ENCODE results near the gene CRIP2. TPM values are rescaled to one million over a fixed set of nuclear protein-coding genes. Genes with fewer than 3 reads are reported as not detected.

Gene CRIP2
- total RNA-seq, 5 donors from 2014 or later (not counting 1 experiment from before 2014, with no cell fraction given), result 6.4 to 38.7 (median 19.7) TPM

DNA sequence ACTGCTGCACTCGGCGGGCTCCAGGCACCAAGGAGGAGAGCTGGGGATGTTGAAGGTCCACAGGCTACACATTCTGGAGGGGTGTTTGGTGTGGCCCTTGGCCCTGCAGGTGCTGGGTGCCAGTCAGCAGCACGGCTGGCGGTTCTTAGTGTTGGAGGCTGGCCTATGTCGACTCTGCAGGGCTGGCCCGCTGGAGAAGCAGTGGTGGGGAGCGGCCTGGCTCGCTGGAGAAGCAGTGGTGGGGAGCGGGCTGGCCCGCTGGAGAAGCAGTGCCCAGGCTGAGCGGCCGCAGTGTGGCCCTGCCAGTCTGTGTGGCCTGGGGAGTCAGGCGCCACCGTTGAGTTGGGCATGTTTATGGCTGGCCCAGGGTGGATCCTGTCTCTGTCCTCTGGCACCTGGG is 27.6 kb upstream of the CRIP2 start:
- CTCF ChIA-PET, result interaction anchor here in 1 of 2 donors (0.6 to 0.7 kb wide), 2 partner anchors 43 to 45 kb away, joined by 3 to 9 read pairs; no protein-coding TSS in a partner anchor
- Histone ChIP-seq H3K4me3 (ENCODE audit: control insufficient read depth in 1 of 2, extremely low read depth in 1 of 2, low read length in 1 of 2) (no peak overlapping the region), H3K36me3 (ENCODE audit: control insufficient read depth in 2 of 2, extremely low read depth in 1 of 2, insufficient read depth in 1 of 2, low read length in 1 of 2) (peaks cover 17 to 21% of the 10 kb centered on the region in 2 donors), H3K4me1 (ENCODE audit: control insufficient read depth in 1 of 2, extremely low read depth in 1 of 2, insufficient read depth in 2 of 2, low read length in 2 of 2) (peaks cover 0 to 13% of the 10 kb centered on the region in 2 experiments), H3K27me3 (replicated peaks in 1 of 2; ENCODE audit: control insufficient read depth in 2 of 2, extremely low read depth in 1 of 2, insufficient read depth in 2 of 2, low read length in 1 of 2) (no peaks in the 10 kb centered on the region), H3K27ac (ENCODE audit: low read length) (no peak overlapping the region), H3K9me3 (no peaks in the 10 kb centered on the region)
- Mint-ChIP-seq H3K4me1 (no peaks in the 10 kb centered on the region), H3K27ac (no peak overlapping the region), H3K9me3 (no peaks in the 10 kb centered on the region), H3K27me3 (no peaks in the 10 kb centered on the region), H3K4me3 (no peak overlapping the region), H3K36me3 (no peaks in the 10 kb centered on the region)
- ATAC-seq (replicated peaks in 1 of 4) (no peak), DNase-seq (no peak)
- 87% methylated on average over 14 of the region's 14 CpGs for WGBS (ENCODE audit: insufficient coverage)
- POLR2A ChIA-PET, result no interaction called here

DNA sequence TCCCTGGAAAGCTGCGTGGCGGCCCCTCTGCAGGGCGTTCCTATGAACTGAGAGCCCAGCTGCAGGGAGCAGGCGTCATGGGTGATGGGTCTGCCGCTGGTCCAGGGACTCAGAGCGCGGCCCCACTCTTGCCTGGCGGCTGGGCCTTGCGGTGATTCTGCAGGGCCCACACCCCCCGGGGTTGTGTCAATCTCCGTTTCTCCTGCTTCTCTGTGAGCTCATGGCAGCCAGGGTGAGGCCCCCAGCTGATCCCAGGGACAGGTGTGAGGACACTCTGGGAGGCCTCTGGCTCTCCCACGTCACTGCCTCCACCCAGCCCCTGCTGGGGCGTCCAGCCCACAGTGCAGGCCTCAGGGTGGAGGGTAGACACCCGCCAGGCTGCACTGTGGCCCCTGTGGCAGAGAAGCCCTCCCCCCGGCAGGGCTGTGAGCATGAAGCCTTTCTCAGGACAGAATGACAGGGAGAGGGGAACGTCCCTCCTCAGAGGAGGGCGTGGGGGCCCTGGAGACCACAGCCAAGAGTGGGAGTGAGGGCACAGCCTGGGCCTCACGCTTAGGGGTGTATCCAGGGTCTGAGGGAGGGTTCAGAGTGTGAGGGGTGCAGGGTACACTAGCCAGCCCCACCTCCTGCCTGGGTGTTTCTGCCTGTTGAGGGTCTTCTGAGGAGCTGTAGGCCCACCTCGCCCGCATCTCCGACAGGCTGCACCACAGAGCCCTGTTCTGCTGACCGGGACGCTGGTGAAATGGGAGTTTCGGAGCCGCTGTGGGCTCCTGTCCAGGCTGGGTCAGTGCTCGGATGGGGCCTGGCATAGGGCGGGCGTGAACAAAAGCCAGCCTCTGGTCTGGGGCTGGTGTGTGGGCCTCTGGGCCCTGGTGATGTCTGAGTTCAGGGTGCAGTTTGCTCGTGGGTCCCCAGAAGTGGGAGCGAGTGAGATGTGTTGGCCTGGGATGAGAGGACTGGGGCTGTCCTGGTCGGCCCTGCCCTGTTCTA is 26.7 kb upstream of the CRIP2 start:
- 96% methylated on average over 27 of the region's 31 CpGs for WGBS (ENCODE audit: insufficient coverage)
- Histone ChIP-seq H3K36me3 (ENCODE audit: control insufficient read depth in 2 of 2, extremely low read depth in 1 of 2, insufficient read depth in 1 of 2, low read length in 1 of 2) (peaks cover 16 to 18% of the 10 kb centered on the region in 2 donors), H3K4me3 (ENCODE audit: control insufficient read depth in 1 of 2, extremely low read depth in 1 of 2, low read length in 1 of 2) (no peak overlapping the region), H3K9me3 (no peaks in the 10 kb centered on the region), H3K27me3 (replicated peaks in 1 of 2; ENCODE audit: control insufficient read depth in 2 of 2, extremely low read depth in 1 of 2, insufficient read depth in 2 of 2, low read length in 1 of 2) (no peaks in the 10 kb centered on the region), H3K4me1 (ENCODE audit: control insufficient read depth in 1 of 2, extremely low read depth in 1 of 2, insufficient read depth in 2 of 2, low read length in 2 of 2) (peaks cover 0 to 13% of the 10 kb centered on the region in 2 experiments), H3K27ac (ENCODE audit: low read length) (no peak overlapping the region)
- DNase-seq (no peak), ATAC-seq (replicated peaks in 1 of 4) (no peak)
- ChIA-PET POLR2A (no interaction called here), CTCF (no interaction called here)
- Mint-ChIP-seq H3K9me3 (no peaks in the 10 kb centered on the region), H3K4me3 (no peak overlapping the region), H3K36me3 (peaks cover 4% of the 10 kb centered on the region), H3K27me3 (no peaks in the 10 kb centered on the region), H3K27ac (no peak overlapping the region), H3K4me1 (no peaks in the 10 kb centered on the region)

GRCh38 chr14:105448706-105449111 is 25.9 kb upstream of the CRIP2 start:
- peaks cover 4% of the 10 kb centered on the region for H3K36me3 Mint-ChIP-seq
- H3K4me3 Mint-ChIP-seq, result no peak overlapping the region
- no peak overlapping the region for H3K4me3 ChIP-seq (ENCODE audit: control insufficient read depth in 1 of 2, extremely low read depth in 1 of 2, low read length in 1 of 2)
- H3K27ac Mint-ChIP-seq, result no peak overlapping the region
- ChIA-PET CTCF (no interaction called here), POLR2A (no interaction called here)
- H3K27ac ChIP-seq (ENCODE audit: low read length), result no peak overlapping the region
- peaks cover 13 to 20% of the 10 kb centered on the region in 2 donors for H3K36me3 ChIP-seq (ENCODE audit: control insufficient read depth in 2 of 2, extremely low read depth in 1 of 2, insufficient read depth in 1 of 2, low read length in 1 of 2)
- no peaks in the 10 kb centered on the region for H3K4me1 Mint-ChIP-seq
- H3K27me3 Mint-ChIP-seq, result no peaks in the 10 kb centered on the region
- no peaks in the 10 kb centered on the region for H3K9me3 Mint-ChIP-seq
- peaks cover 0 to 13% of the 10 kb centered on the region in 2 experiments for H3K4me1 ChIP-seq (ENCODE audit: control insufficient read depth in 1 of 2, extremely low read depth in 1 of 2, insufficient read depth in 2 of 2, low read length in 2 of 2)
- no peaks in the 10 kb centered on the region for H3K9me3 ChIP-seq
- no peaks in the 10 kb centered on the region for H3K27me3 ChIP-seq (replicated peaks in 1 of 2; ENCODE audit: control insufficient read depth in 2 of 2, extremely low read depth in 1 of 2, insufficient read depth in 2 of 2, low read length in 1 of 2)
- whole genome bisulfite sequencing (ENCODE audit: insufficient coverage), result 75% methylated on average over 11 of the region's 16 CpGs
- peak; percentile 86 to 99 (median 92) for ATAC-seq (replicated peaks in 1 of 4)
- DNase-seq, result peak; percentile 23 to 80 (median 61)

DNA sequence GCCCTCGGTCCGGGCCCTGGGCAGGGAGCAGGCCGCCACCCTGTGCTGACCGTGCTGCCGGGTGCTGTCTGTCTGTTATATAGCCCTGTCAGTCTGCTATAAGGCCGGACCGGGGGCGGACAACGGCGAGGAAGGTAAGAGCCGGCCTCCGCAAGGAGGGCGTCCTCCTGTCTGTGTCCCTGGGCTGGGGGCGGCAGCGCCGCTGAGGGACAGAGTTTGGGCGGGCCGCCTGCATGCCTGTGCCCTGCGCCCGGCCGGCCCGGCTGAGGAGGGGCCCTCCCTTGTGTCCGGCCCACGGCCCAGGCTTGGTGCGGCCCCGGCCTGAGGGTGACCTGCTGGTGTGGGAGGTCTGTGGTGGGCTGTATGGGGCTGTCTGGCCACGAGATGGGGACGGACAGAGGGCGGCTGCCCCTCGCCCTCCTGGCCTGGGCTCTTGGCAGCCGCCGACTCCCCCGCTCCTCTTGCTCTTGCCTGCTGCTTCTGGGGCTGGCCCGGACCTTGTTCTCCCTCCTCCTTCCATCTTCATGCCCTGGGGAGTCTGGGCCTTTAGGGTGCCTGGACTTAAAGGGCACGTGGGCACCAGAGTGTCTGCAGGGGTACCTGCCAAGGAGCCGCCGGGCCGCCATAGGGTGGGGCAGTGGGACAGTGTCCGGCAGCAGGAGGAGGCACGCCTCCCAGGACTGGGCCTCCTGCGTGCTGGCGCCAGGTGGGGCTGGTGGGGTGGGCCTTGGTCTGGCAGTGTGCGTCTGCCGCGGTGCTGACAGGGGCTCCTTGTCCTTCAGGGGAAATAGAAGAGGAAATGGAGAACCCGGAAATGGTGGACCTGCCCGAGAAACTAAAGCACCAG is 25.1 kb upstream of the CRIP2 start:
- no peaks in the 10 kb centered on the region for H3K27me3 Mint-ChIP-seq
- CTCF ChIA-PET, result no interaction called here
- H3K27me3 ChIP-seq (replicated peaks in 1 of 2; ENCODE audit: control insufficient read depth in 2 of 2, extremely low read depth in 1 of 2, insufficient read depth in 2 of 2, low read length in 1 of 2), result no peaks in the 10 kb centered on the region
- DNase-seq (no peak), ATAC-seq (replicated peaks in 1 of 4) (no peak)
- H3K4me3 ChIP-seq (ENCODE audit: control insufficient read depth in 1 of 2, extremely low read depth in 1 of 2, low read length in 1 of 2), result no peak overlapping the region
- H3K36me3 Mint-ChIP-seq, result peaks cover 4% of the 10 kb centered on the region
- POLR2A ChIA-PET, result no interaction called here
- H3K4me1 Mint-ChIP-seq, result no peaks in the 10 kb centered on the region
- peaks cover 0 to 13% of the 10 kb centered on the region in 2 experiments for H3K4me1 ChIP-seq (ENCODE audit: control insufficient read depth in 1 of 2, extremely low read depth in 1 of 2, insufficient read depth in 2 of 2, low read length in 2 of 2)
- 95% methylated on average over 38 of the region's 47 CpGs for WGBS (ENCODE audit: insufficient coverage)
- no peak overlapping the region for H3K4me3 Mint-ChIP-seq
- no peak overlapping the region for H3K27ac Mint-ChIP-seq
- H3K36me3 ChIP-seq (ENCODE audit: control insufficient read depth in 2 of 2, extremely low read depth in 1 of 2, insufficient read depth in 1 of 2, low read length in 1 of 2), result peaks cover 19 to 23% of the 10 kb centered on the region in 2 donors
- no peak overlapping the region for H3K27ac ChIP-seq (ENCODE audit: low read length)
- H3K9me3 ChIP-seq, result no peaks in the 10 kb centered on the region
- H3K9me3 Mint-ChIP-seq, result no peaks in the 10 kb centered on the region

DNA sequence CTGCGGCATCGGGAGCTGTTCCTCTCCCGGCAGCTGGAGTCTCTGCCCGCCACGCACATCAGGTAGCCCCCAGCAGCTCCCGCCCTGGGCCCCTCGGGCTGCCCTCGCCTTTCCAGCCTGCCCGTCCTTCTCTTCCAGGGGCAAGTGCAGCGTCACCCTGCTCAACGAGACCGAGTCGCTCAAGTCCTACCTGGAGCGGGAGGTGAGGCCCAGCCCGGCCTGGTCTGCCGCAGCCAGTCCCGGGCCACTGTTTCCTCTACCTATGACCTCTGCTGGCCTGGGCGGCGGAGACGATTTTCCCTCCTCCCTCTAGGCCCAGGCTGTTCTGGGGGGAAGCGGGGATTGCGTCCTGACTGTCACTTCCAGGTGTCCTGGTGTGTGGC is 24.5 kb upstream of the CRIP2 start:
- ChIA-PET POLR2A (no interaction called here), CTCF (no interaction called here)
- peaks cover 0 to 13% of the 10 kb centered on the region in 2 experiments for H3K4me1 ChIP-seq (ENCODE audit: control insufficient read depth in 1 of 2, extremely low read depth in 1 of 2, insufficient read depth in 2 of 2, low read length in 2 of 2)
- Mint-ChIP-seq H3K9me3 (no peaks in the 10 kb centered on the region), H3K27me3 (no peaks in the 10 kb centered on the region), H3K4me3 (no peak overlapping the region), H3K4me1 (no peaks in the 10 kb centered on the region), H3K36me3 (peaks cover 4% of the 10 kb centered on the region), H3K27ac (no peak overlapping the region)
- no peak for DNase-seq
- no peak overlapping the region for H3K27ac ChIP-seq (ENCODE audit: low read length)
- 98% methylated on average over 16 of the region's 22 CpGs for WGBS (ENCODE audit: insufficient coverage)
- no peak for ATAC-seq (replicated peaks in 1 of 4)
- H3K36me3 ChIP-seq (ENCODE audit: control insufficient read depth in 2 of 2, extremely low read depth in 1 of 2, insufficient read depth in 1 of 2, low read length in 1 of 2), result peaks cover 19 to 24% of the 10 kb centered on the region in 2 donors
- no peaks in the 10 kb centered on the region for H3K9me3 ChIP-seq
- no peaks in the 10 kb centered on the region for H3K27me3 ChIP-seq (replicated peaks in 1 of 2; ENCODE audit: control insufficient read depth in 2 of 2, extremely low read depth in 1 of 2, insufficient read depth in 2 of 2, low read length in 1 of 2)
- H3K4me3 ChIP-seq (ENCODE audit: control insufficient read depth in 1 of 2, extremely low read depth in 1 of 2, low read length in 1 of 2), result no peak overlapping the region

- 99% methylated on average over 23 of the region's 29 CpGs for WGBS (ENCODE audit: insufficient coverage)
- Histone ChIP-seq H3K27me3 (replicated peaks in 1 of 2; ENCODE audit: control insufficient read depth in 2 of 2, extremely low read depth in 1 of 2, insufficient read depth in 2 of 2, low read length in 1 of 2) (no peaks in the 10 kb centered on the region), H3K27ac (ENCODE audit: low read length) (no peak overlapping the region), H3K4me3 (ENCODE audit: control insufficient read depth in 1 of 2, extremely low read depth in 1 of 2, low read length in 1 of 2) (no peak overlapping the region), H3K36me3 (ENCODE audit: control insufficient read depth in 2 of 2, extremely low read depth in 1 of 2, insufficient read depth in 1 of 2, low read length in 1 of 2) (peaks cover 26 to 30% of the 10 kb centered on the region in 2 donors), H3K4me1 (ENCODE audit: control insufficient read depth in 1 of 2, extremely low read depth in 1 of 2, insufficient read depth in 2 of 2, low read length in 2 of 2) (peaks cover 0 to 13% of the 10 kb centered on the region in 2 experiments), H3K9me3 (no peaks in the 10 kb centered on the region)
- no peaks in the 10 kb centered on the region for H3K9me3 Mint-ChIP-seq
- H3K4me3 Mint-ChIP-seq, result no peak overlapping the region
- H3K36me3 Mint-ChIP-seq, result peaks cover 10% of the 10 kb centered on the region
- POLR2A ChIA-PET, result no interaction called here
- DNase-seq, result no peak
- H3K27me3 Mint-ChIP-seq, result no peaks in the 10 kb centered on the region
- no peak for ATAC-seq (replicated peaks in 1 of 4)
- H3K27ac Mint-ChIP-seq, result no peak overlapping the region
- CTCF ChIA-PET, result no interaction called here
- H3K4me1 Mint-ChIP-seq, result no peaks in the 10 kb centered on the region
These were observed 23.5 kb upstream of the CRIP2 start for GRCh38 chr14:105450864-105451720.
